Esophagus squamous epithelium (tissue), 5 donors: ENCODE results near the gene HYAL3. TPM values are rescaled to one million over a fixed set of nuclear protein-coding genes. Genes with fewer than 3 reads are reported as not detected.
A peak's percentile ranks its signal among the peaks of the same experiment; 100 is the strongest.

Experiments
- DNase-seq: peaks from one replicate; lab custom pipeline; 2025; lab: John Stamatoyannopoulos, UW
- H3K27ac ChIP-seq, 4 donors: fragments of 200-600 bp; sonication (generic); one replicate each; pipeline ENCODE4 v1.5.1; 2016 to 2019; ENCODE audit warnings: mild to moderate bottlenecking in 1 of 4
- H3K27me3 ChIP-seq, 4 donors: fragments of 200-600 bp; sonication (generic); 1 replicate in 3 of 4; 2 replicates in 1 of 4; pipeline versions ENCODE4 v1.5.1 to v1.6.0; 2017 to 2021; ENCODE audit warnings: antibody characterized with exemption in 1 of 4
- H3K36me3 ChIP-seq, 3 donors: fragments of 200-600 bp; sonication (generic); one replicate each; pipeline ENCODE4 v1.5.1; 2016 to 2019
- H3K4me1 ChIP-seq, 3 donors: fragments of 200-600 bp; sonication (generic); one replicate each; pipeline ENCODE4 v1.5.1; 2017 to 2019
- H3K4me3 ChIP-seq, 4 donors: fragments of 200-600 bp; sonication (generic); 1 replicate in 3 of 4; 2 replicates in 1 of 4; pipeline ENCODE4 v1.5.1; 2016 to 2019; ENCODE audit warnings: mild to moderate bottlenecking in 2 of 4, moderate library complexity in 1 of 4
- H3K9me3 ChIP-seq, 3 donors: fragments of 200-600 bp; sonication (generic); one replicate each; pipeline ENCODE4 v1.5.1; 2016 to 2019
- POLR2A ChIP-seq, 4 donors: fragments of 450-650 bp; IDR thresholded peaks; one replicate each; pipeline ENCODE4 v1.6.1; 2017; ENCODE audit warnings: antibody characterized with exemption in 4 of 4, mild to moderate bottlenecking in 4 of 4, moderate library complexity in 3 of 4
- WGBS, 2 donors: methylation state at CpG; one replicate each; pipeline ENCODE4 v1.1.5; 2018; 5-methylcytosine and 5-hydroxymethylcytosine counted together
- intact Hi-C: fragments of 100-400 bp; cut with DNase I; formaldehyde crosslinking; loops from one replicate; pipeline ENCODE4 v1.15.0; 2022
- total RNA-seq, 4 donors: library from RNA; depleted of rRNA; stranded (reverse); fragments of >200 nt; gene quantifications; one replicate each; pipeline ENCODE4 v1.1.0, GENCODE V29; 2016
- TF ChIP-seq, protein P1 (sequence below), 6 experiments: fragments of 450-650 bp in 4 of 6; fragments of 200-600 bp in 2 of 6; sonication (generic) in 2 of 6; IDR thresholded peaks; one replicate each; pipeline ENCODE4 v1.5.1; 2016 to 2019; ENCODE audit warnings: antibody characterized with exemption in 6 of 6, mild to moderate bottlenecking in 4 of 6, moderate library complexity in 4 of 6
- donor health status: DM: yes; HTN: yes; CAD: no.

The HYAL3 gene
- total RNA-seq, 4 donors from 2014 or later: 5.3 to 7.9 (median 5.8) TPM

DNA sequence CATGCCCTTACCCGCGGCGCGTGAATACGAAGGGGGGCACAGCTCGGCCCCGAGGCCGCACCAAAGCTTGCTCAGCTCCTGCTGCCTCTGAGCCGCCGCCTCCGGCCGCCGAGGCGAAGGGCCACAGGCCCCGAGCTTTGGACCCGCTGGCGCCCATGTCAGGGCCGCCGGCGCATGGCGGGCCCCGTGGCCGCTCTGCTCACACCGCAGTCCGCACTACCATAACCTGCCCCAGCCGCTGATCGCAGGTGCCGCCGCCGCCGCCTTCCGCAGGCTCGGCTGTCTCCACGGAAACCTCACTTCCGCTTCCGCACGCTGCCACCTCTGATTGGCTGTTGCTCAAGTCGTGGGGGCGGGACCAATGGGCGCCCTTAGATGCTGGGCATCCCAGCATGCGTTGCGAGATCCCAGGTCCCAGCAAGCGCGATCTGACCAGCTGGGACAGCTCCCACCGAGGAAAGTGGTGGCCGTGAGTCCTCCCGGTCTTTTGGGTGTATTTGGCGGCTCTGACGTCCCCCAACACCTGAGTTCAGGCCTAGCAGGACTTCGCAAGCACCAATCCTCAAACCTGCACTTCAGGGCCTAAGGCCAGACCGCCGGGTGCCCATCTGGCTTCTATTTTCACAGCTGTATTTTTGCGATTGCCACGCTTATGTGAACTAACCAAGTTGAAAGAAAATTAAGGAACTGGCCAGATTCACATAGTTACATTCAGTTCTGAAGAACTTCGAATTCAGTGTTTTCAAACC, 28.9 kb upstream of the HYAL3 start, which contains the start of gene TUSC2:
Gene TUSC2, minus strand, starts transcription at position 281 of the 749 bp plus-strand sequence. Its CDS starts 124 bp downstream, at position 157.
- WGBS, 2 donors: 1 to 7% methylated on average over 12 to 30 of the region's 55 CpGs
- TF ChIP-seq POLR2A (IDR thresholded peaks at IDR 0.05): peak in 3 of 4 donors; percentile 62 to 81 (median 78)
- TF ChIP-seq, protein P1, sequence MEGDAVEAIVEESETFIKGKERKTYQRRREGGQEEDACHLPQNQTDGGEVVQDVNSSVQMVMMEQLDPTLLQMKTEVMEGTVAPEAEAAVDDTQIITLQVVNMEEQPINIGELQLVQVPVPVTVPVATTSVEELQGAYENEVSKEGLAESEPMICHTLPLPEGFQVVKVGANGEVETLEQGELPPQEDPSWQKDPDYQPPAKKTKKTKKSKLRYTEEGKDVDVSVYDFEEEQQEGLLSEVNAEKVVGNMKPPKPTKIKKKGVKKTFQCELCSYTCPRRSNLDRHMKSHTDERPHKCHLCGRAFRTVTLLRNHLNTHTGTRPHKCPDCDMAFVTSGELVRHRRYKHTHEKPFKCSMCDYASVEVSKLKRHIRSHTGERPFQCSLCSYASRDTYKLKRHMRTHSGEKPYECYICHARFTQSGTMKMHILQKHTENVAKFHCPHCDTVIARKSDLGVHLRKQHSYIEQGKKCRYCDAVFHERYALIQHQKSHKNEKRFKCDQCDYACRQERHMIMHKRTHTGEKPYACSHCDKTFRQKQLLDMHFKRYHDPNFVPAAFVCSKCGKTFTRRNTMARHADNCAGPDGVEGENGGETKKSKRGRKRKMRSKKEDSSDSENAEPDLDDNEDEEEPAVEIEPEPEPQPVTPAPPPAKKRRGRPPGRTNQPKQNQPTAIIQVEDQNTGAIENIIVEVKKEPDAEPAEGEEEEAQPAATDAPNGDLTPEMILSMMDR (IDR thresholded peaks at IDR 0.05): peak in 2 of 6 experiments; percentile 11 to 36
- Histone ChIP-seq H3K4me3 (peak within 1 kb of the TSS; percentile 83 to 94 (median 86)), H3K36me3 (peaks cover 24 to 60% (median 26%) of the 10 kb centered on the region in 3 donors), H3K27me3 (no peaks in the 10 kb centered on the region), H3K9me3 (no peaks in the 10 kb centered on the region), H3K27ac (peak within 1 kb of the TSS; percentile 85 to 93 (median 90)), H3K4me1 (peaks cover 26 to 72% (median 29%) of the 10 kb centered on the region in 3 donors)
- peak; percentile 78 for DNase-seq
- intact Hi-C loops: loop anchor here (10.0 kb wide), 1 partner anchor 53 kb away; the partner anchor contains the start of gene LSMEM2

DNA sequence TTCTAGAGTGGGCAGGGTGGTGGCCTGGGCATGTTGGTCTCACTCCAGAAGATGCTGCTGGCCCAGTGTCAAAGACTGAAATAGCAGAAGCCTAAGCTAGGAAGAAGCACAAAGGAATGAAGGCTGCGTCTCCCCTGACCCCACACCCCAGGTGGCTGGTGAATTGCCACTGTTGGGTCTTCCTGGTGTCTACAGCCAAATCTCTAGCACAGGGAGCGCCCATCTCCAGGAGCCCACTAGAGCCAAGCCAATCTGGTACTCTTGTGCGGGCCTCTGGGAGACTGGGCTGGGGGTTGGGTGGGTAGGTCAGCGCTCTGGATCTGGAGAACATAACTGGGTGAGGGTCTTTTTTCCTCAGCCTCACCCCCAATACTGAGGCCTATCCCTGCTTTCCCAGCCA, 27.9 kb upstream of the HYAL3 start:
- Histone ChIP-seq H3K9me3 (no peaks in the 10 kb centered on the region), H3K27me3 (no peaks in the 10 kb centered on the region), H3K4me3 (peak overlapping the region; percentile 83 to 94 (median 86)), H3K4me1 (peaks cover 34 to 72% (median 35%) of the 10 kb centered on the region in 3 donors), H3K36me3 (peaks cover 22 to 50% (median 23%) of the 10 kb centered on the region in 3 donors), H3K27ac (peak overlapping the region; percentile 85 to 93 (median 90))
- intact Hi-C loops: loop anchor here (10.0 kb wide), 1 partner anchor 52 kb away; the partner anchor contains the start of gene LSMEM2
- DNase-seq: no peak
- TF ChIP-seq, protein P1 (IDR thresholded peaks at IDR 0.05): no peak
- no peak for TF ChIP-seq POLR2A (IDR thresholded peaks at IDR 0.05)
- 43 to 78% methylated on average over 3 to 4 of the region's 4 CpGs for WGBS, 2 donors

DNA sequence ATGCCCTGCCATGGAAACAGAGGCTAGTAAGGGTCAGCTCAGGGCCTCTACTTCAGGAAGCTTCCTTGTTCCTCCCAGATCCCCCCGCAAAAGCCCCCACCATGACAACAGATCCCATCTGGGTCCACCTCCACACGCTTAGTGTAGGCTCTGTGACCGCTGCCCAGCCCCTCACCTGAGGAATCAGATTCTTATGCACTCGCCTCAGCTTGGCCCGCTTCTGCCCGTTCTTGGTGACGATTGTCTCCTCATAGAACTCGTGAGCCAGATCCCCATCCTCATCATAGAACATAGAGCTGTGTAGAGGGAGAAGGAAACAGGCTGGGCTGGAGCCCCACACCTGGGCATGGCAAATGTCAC, 27.0 kb upstream of the HYAL3 start:
- peaks cover 13 to 41% (median 16%) of the 10 kb centered on the region in 3 donors for H3K36me3 ChIP-seq
- H3K27me3 ChIP-seq: no peaks in the 10 kb centered on the region
- intact Hi-C loops: loop anchor here (10.0 kb wide), 1 partner anchor 51 kb away; the partner anchor contains the start of gene LSMEM2
- no peak for DNase-seq
- H3K27ac ChIP-seq: peak overlapping the region in 3 of 4 donors; percentile 6 to 98 (median 94)
- no peak overlapping the region for H3K4me3 ChIP-seq
- WGBS, 2 donors: 83 to 85% methylated on average over 2 to 7 of the region's 8 CpGs
- H3K9me3 ChIP-seq: no peaks in the 10 kb centered on the region
- TF ChIP-seq POLR2A (IDR thresholded peaks at IDR 0.05): no peak
- TF ChIP-seq, protein P1 (IDR thresholded peaks at IDR 0.05): no peak
- peaks cover 39 to 75% (median 40%) of the 10 kb centered on the region in 3 donors for H3K4me1 ChIP-seq

DNA sequence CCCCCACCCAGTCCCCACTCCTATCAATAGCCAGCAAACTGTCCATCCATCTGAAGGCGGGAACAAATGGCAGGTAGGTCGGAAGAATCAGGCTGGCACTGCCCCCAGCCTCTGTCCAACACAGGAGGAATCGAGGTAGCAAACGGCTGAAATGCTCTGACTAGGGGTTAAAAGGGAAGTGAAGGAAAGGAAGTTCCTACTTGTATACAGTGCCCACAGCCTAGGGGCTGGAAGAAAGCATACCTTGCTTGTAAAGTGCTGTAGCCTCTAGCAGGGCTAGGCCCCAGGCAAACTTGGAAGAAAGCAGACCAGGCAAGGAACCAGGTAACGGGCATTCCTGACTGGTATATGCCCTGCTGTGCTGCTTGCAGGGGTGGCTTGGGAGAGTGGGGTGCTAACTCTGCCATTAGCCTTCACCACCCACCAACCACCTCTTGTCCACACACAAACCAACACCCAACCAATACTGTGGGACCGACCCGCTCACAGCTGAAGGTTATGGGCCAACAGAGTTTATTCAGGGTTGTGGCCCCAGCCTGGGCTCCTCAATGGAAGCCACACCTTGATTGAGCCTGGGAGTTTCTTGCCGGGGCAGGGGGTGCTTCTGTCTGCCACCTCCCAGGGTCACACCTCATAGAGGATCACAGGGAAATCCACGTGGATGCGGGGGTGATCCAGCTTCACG, 26.4 kb upstream of the HYAL3 start:
- 79 to 85% methylated on average over 2 to 7 of the region's 11 CpGs for WGBS, 2 donors
- H3K36me3 ChIP-seq: peaks cover 9 to 35% (median 13%) of the 10 kb centered on the region in 3 donors
- TF ChIP-seq POLR2A (IDR thresholded peaks at IDR 0.05): no peak
- TF ChIP-seq, protein P1 (IDR thresholded peaks at IDR 0.05): no peak
- H3K4me1 ChIP-seq: peaks cover 40 to 78% (median 40%) of the 10 kb centered on the region in 3 donors
- H3K27ac ChIP-seq: peak overlapping the region in 3 of 4 donors; percentile 94 to 98 (median 98)
- H3K27me3 ChIP-seq: no peaks in the 10 kb centered on the region
- intact Hi-C loops: loop anchor here (10.0 kb wide), 1 partner anchor 51 kb away; the partner anchor contains the start of gene LSMEM2
- DNase-seq: no peak
- H3K9me3 ChIP-seq: no peaks in the 10 kb centered on the region
- H3K4me3 ChIP-seq: no peak overlapping the region
